Fibroblast of villous mesenchyme (primary cell): ENCODE data around the gene EGR1. TPM values are rescaled to one million over a fixed set of nuclear protein-coding genes. Genes with fewer than 3 reads are reported as not detected.
"Not testable (repeated sequence)": the region's sequence is repeated elsewhere in the genome, so short reads cannot be mapped to it uniquely, and the experiment has no call there.

Experiments used
- DNase-seq: peaks from one replicate; pipeline ENCODE4 v3.0.0-alpha.2; 2010; ENCODE audit warnings: low read depth
- H3K4me3 ChIP-seq: 2 replicates; pipeline ENCODE4 v1.5.1; 2011; ENCODE audit warnings: low read depth, mild to moderate bottlenecking, low read length
- CTCF ChIP-seq: IDR thresholded peaks from 2 replicates; pipeline ENCODE4 v1.5.1; 2012; ENCODE audit warnings: low read depth, mild to moderate bottlenecking, low read length; ENCODE audit not compliant: insufficient read depth
- total RNA-seq: library from RNA; depleted of rRNA; stranded (reverse); fragments of >200 nt; gene quantifications from 2 replicates; pipeline ENCODE4 v1.2.3, GENCODE V29; 2012

EGR1 gene
- total RNA-seq, 1 donor, result 3.5 TPM

GRCh38 chr5:138502521-138502920, 37.2 kb downstream of the EGR1 start:
- no peak overlapping the region for H3K4me3 ChIP-seq
- no peak for TF ChIP-seq CTCF
- DNase-seq, result no peak

GRCh38 chr5:138503487-138504270, 38.4 kb downstream of the EGR1 start:
- peak; percentile 81 for TF ChIP-seq CTCF
- DNase-seq, result peak; percentile 72
- no peak overlapping the region for H3K4me3 ChIP-seq

GRCh38 chr5:138504799-138505198, 39.5 kb downstream of the EGR1 start:
- TF ChIP-seq CTCF, result no peak
- no peak for DNase-seq
- H3K4me3 ChIP-seq, result no peak overlapping the region

GRCh38 chr5:138506370-138507306, 41.4 kb downstream of the EGR1 start:
- peak; percentile 14 for DNase-seq

GRCh38 chr5:138507485-138507884, 42.2 kb downstream of the EGR1 start:
- peak; percentile 90 for DNase-seq
- H3K4me3 ChIP-seq, result not testable (repeated sequence)

More at GRCh38 chr5:138506370-138507306, 41.4 kb downstream of the EGR1 start:
- no peak overlapping the region for H3K4me3 ChIP-seq
- no peak for TF ChIP-seq CTCF

- H3K4me3 ChIP-seq, result no peak overlapping the region
- DNase-seq, result peak; percentile 17
- TF ChIP-seq CTCF, result no peak
These were observed 43.7 kb downstream of the EGR1 start for GRCh38 chr5:138508958-138509357.

- no peak for TF ChIP-seq CTCF
- H3K4me3 ChIP-seq, result no peak overlapping the region
- DNase-seq, result no peak
These were observed 48.7 kb downstream of the EGR1 start for GRCh38 chr5:138514021-138514420.
